ENCODE results near the gene CCL1. TPM values are rescaled to one million over a fixed set of nuclear protein-coding genes. Genes with fewer than 3 reads are reported as not detected.

The CCL1 gene
- total RNA-seq, 1 experiment from 2014 or later, result not detected

DNA sequence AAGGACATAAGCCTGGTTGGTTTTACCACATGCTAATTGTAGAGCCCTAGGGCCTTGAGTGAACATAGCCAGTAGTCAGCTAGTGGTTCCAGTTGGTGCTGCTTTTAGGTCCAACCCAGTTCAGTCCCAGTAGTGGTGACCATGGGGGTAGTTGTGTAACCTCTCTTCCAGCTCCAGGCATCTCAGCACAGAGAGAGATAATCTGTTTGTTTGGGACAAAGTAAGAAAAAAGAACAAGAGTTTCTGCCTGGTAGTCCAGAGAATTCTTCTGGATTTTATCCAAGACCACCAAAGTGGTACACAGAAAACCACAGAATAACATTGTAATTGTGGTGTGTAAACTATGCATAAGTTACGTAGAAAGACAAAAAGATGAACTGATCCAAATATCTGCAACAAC, 11.9 kb downstream of the CCL1 start:
- POLR2A ChIA-PET, result no interaction called here
- in situ Hi-C loops (cut with HindIII; ENCODE audit: low pct_unique_long_range_greater_than_20kb, low sequenced_read_pairs), result no loop called here
- CTCF ChIA-PET, result no interaction called here
- Histone ChIP-seq H3K4me3 (ENCODE audit: low read depth in 2 of 2, low read length in 2 of 2) (no peak overlapping the region), H3K9me3 (ENCODE audit: control insufficient read depth, insufficient read depth, low read depth, low read length) (no peaks in the 10 kb centered on the region), H3K27me3 (ENCODE audit: control insufficient read depth, insufficient read depth, low read length) (no peaks in the 10 kb centered on the region), H3K4me1 (ENCODE audit: control insufficient read depth, insufficient read depth, low read length) (no peaks in the 10 kb centered on the region), H3K36me3 (ENCODE audit: control insufficient read depth, insufficient read depth, low read length) (no peaks in the 10 kb centered on the region), H3K27ac (ENCODE audit: low read length) (no peak overlapping the region)
- DNase-seq (ENCODE audit: low read depth, low spot score), result no peak
- intact Hi-C loops (cut with micrococcal nuclease; ENCODE audit: unreplicated experiment), result no loop called here
- no peak for TF ChIP-seq TCF7L2 (IDR thresholded peaks at IDR 0.05; ENCODE audit: low read depth, low read length)
- TF ChIP-seq SIN3A (IDR thresholded peaks at IDR 0.05; ENCODE audit: borderline replicate concordance, insufficient read depth, low read depth, low read length), result no peak
- TF ChIP-seq, protein P1, sequence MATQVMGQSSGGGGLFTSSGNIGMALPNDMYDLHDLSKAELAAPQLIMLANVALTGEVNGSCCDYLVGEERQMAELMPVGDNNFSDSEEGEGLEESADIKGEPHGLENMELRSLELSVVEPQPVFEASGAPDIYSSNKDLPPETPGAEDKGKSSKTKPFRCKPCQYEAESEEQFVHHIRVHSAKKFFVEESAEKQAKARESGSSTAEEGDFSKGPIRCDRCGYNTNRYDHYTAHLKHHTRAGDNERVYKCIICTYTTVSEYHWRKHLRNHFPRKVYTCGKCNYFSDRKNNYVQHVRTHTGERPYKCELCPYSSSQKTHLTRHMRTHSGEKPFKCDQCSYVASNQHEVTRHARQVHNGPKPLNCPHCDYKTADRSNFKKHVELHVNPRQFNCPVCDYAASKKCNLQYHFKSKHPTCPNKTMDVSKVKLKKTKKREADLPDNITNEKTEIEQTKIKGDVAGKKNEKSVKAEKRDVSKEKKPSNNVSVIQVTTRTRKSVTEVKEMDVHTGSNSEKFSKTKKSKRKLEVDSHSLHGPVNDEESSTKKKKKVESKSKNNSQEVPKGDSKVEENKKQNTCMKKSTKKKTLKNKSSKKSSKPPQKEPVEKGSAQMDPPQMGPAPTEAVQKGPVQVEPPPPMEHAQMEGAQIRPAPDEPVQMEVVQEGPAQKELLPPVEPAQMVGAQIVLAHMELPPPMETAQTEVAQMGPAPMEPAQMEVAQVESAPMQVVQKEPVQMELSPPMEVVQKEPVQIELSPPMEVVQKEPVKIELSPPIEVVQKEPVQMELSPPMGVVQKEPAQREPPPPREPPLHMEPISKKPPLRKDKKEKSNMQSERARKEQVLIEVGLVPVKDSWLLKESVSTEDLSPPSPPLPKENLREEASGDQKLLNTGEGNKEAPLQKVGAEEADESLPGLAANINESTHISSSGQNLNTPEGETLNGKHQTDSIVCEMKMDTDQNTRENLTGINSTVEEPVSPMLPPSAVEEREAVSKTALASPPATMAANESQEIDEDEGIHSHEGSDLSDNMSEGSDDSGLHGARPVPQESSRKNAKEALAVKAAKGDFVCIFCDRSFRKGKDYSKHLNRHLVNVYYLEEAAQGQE (IDR thresholded peaks at IDR 0.05; ENCODE audit: insufficient read depth in 1 of 2, low read depth in 2 of 2, low read length in 1 of 2), result no peak
- TF ChIP-seq POLR2AphosphoS5 (IDR thresholded peaks at IDR 0.05; ENCODE audit: low read depth, low read length), result no peak
- TF ChIP-seq, protein P2, sequence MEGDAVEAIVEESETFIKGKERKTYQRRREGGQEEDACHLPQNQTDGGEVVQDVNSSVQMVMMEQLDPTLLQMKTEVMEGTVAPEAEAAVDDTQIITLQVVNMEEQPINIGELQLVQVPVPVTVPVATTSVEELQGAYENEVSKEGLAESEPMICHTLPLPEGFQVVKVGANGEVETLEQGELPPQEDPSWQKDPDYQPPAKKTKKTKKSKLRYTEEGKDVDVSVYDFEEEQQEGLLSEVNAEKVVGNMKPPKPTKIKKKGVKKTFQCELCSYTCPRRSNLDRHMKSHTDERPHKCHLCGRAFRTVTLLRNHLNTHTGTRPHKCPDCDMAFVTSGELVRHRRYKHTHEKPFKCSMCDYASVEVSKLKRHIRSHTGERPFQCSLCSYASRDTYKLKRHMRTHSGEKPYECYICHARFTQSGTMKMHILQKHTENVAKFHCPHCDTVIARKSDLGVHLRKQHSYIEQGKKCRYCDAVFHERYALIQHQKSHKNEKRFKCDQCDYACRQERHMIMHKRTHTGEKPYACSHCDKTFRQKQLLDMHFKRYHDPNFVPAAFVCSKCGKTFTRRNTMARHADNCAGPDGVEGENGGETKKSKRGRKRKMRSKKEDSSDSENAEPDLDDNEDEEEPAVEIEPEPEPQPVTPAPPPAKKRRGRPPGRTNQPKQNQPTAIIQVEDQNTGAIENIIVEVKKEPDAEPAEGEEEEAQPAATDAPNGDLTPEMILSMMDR (IDR thresholded peaks at IDR 0.05), result no peak
- no peak for ATAC-seq
- BruUV-seq (replicated peaks), result no TSS peak

- Histone ChIP-seq H3K27ac (ENCODE audit: low read length) (no peak overlapping the region), H3K27me3 (ENCODE audit: control insufficient read depth, insufficient read depth, low read length) (no peaks in the 10 kb centered on the region), H3K9me3 (ENCODE audit: control insufficient read depth, insufficient read depth, low read depth, low read length) (no peaks in the 10 kb centered on the region), H3K36me3 (ENCODE audit: control insufficient read depth, insufficient read depth, low read length) (no peaks in the 10 kb centered on the region), H3K4me3 (ENCODE audit: low read depth in 2 of 2, low read length in 2 of 2) (no peak overlapping the region), H3K4me1 (ENCODE audit: control insufficient read depth, insufficient read depth, low read length) (no peaks in the 10 kb centered on the region)
- no peak for ATAC-seq
- POLR2A ChIA-PET, result interaction anchor here (0.6 kb wide), 1 partner anchor 24 kb away, joined by 3 read pairs; no protein-coding TSS in a partner anchor
- intact Hi-C loops (cut with micrococcal nuclease; ENCODE audit: unreplicated experiment), result no loop called here
- no peak for TF ChIP-seq POLR2AphosphoS5 (IDR thresholded peaks at IDR 0.05; ENCODE audit: low read depth, low read length)
- TF ChIP-seq TCF7L2 (IDR thresholded peaks at IDR 0.05; ENCODE audit: low read depth, low read length), result no peak
- TF ChIP-seq, protein P2 (IDR thresholded peaks at IDR 0.05), result no peak
- DNase-seq (ENCODE audit: low read depth, low spot score), result no peak
- CTCF ChIA-PET, result interaction anchor here (0.8 to 1.0 kb wide), 2 partner anchors 12 to 149 kb away, joined by 3 to 4 read pairs; no protein-coding TSS in a partner anchor
- in situ Hi-C loops (cut with HindIII; ENCODE audit: low pct_unique_long_range_greater_than_20kb, low sequenced_read_pairs), result no loop called here
- no TSS peak for BruUV-seq (replicated peaks)
Measured at GRCh38 chr17:34349751-34350150, 13.3 kb downstream of the CCL1 start.
